Superior temporal gyrus (tissue), 1 donor: ENCODE results near the gene CXCR6.
"Not testable (repeated sequence)": the region's sequence is repeated elsewhere in the genome, so short reads cannot be mapped to it uniquely, and the experiment has no call there.

Experiments
- DNase-seq: peaks from one replicate; pipeline ENCODE4 v3.0.0-alpha.2; 2016; ENCODE audit errors: extremely low spot score

CXCR6 gene

GRCh38 chr3:45987368-45988291 is 44.4 kb downstream of the CXCR6 start:
- peak; percentile 81 for DNase-seq

GRCh38 chr3:45988362-45988761 is 45.1 kb downstream of the CXCR6 start:
- DNase-seq: no peak

GRCh38 chr3:45988804-45989203 is 45.5 kb downstream of the CXCR6 start:
- no peak for DNase-seq

DNA sequence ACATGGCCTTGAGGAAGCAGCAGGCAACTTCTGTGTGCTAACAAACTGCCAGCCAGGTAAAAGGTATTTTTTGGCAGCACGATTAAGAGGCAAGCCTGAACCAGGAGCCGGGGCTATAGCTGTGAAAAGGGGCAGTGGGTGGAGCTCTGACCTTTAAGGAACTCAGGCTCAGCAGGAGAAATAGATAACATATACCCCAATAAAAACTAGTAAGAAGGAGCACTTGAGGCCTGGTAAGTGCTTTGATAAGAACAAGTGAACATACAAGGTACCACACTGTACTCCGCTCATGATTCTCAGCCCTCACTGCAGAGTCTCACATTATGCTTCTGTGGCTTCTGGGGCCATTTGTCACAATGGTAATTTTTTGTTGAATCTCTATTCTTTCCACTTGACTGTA is 46.9 kb downstream of the CXCR6 start:
- DNase-seq: no peak

DNA sequence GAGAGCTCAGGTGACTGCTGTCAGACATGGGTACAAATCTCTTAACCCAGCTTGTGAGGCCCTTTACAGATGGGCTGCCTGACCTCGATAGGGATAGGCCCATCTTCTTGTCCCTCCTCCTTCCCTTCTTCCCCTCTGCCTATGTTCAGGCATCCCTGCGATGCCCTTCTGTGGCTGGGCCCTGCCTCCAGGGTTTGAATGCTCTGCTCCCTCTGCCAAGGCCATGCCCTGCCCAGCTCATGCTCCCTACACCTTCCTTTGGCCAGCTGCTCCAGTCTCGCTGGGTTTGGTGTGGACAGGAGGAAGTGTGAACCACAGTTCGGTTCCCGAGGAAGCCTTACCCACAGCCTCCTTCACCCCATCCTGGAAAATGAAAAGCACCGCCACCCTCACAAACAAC is 48.1 kb downstream of the CXCR6 start:
- no peak for DNase-seq

DNA sequence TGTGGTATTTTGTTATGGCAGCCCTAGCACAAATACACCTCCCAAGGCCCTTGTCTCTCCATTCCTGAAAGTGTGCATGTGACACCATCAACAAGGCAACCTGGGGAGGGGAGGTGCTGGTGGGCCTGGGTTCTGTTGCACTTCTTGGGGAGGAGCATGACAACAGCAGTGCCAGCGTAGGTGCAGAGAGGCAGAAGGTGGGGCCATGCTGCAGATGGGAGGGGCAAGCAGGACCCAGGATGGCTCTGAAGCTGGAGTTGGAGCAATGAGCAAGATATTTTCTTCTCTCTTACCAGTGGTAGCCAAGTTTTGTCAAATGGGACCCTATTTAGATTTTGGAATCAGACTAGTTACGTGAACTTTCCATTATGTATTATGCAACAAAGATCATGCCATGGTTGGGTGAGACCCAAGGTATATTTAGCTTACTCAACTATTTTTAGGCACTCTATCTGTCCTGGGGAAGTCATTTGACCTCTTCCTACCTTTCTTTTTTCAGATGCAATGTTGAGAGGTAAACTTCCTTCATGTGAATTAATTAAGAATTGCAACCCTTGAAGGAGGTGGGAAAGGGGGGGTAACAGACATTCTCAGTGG is 49.0 kb downstream of the CXCR6 start:
- DNase-seq: no peak

GRCh38 chr3:45992821-45993221 is 49.6 kb downstream of the CXCR6 start:
- no peak for DNase-seq

DNA sequence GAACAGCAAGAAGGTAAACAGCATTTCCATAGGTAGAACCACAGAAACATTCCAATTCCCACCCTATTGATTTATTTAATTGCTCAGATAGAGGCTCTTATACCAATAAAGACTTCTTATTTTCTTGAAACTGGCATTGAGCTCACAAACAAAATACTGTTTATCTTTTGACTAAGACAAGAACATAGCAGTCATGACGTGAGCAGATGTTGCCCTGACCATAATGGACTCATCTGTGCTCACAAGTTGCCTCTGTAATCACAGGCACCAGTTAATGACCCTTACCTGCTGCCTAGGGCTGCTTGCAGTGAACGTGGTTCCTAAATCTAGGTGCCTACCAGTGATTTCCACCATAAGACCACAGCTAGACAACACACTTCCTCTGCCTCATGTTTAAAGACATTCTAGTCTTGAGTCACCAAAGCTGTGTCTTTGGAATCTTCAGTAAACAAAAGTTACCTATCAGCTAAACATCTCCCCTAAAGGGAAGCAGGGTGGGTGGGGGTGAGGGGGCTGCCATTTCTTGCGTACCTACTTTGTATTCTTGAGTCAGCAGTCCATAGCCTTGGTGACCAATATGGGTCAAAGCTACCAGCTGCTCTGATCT is 50.3 kb downstream of the CXCR6 start:
- DNase-seq: no peak

DNA sequence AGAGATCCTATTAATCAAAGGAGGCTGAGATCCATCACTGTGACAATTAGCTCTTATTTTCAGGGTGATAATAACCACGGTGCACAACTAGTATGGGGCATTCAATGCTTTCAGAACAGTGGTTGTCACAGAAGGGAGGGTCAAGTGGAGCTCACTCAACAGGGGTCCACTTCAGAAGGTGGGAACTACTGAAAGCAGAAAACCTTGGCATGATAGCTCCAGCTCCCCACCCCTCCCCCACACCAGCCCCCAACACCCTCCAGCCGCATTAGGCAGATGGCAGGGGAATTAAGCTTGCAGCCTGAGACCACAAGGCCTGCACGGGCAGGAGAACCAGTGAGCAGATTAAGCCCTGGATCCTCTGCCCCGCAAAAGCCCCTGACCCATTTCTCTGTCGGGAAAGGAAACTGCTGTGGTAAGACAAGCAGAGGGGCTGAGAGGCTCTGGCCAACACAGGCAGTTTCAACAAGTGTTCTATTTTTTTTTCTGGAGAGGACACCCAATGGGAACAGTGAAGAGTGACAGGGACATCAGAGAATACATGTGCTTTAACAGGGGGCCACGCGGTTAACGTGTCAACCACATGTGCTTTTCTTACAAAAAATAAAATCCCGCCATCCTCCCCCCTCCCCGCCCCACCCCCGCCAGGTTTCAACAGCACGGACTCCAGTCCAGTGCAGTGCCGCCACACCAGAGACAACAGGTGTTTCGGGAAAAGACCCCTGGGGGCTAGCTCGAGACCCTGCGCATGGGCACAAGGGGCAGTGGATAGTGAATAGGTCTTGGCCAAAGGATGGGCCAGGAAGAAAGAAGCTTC is 51.4 kb downstream of the CXCR6 start:
- no peak for DNase-seq

DNA sequence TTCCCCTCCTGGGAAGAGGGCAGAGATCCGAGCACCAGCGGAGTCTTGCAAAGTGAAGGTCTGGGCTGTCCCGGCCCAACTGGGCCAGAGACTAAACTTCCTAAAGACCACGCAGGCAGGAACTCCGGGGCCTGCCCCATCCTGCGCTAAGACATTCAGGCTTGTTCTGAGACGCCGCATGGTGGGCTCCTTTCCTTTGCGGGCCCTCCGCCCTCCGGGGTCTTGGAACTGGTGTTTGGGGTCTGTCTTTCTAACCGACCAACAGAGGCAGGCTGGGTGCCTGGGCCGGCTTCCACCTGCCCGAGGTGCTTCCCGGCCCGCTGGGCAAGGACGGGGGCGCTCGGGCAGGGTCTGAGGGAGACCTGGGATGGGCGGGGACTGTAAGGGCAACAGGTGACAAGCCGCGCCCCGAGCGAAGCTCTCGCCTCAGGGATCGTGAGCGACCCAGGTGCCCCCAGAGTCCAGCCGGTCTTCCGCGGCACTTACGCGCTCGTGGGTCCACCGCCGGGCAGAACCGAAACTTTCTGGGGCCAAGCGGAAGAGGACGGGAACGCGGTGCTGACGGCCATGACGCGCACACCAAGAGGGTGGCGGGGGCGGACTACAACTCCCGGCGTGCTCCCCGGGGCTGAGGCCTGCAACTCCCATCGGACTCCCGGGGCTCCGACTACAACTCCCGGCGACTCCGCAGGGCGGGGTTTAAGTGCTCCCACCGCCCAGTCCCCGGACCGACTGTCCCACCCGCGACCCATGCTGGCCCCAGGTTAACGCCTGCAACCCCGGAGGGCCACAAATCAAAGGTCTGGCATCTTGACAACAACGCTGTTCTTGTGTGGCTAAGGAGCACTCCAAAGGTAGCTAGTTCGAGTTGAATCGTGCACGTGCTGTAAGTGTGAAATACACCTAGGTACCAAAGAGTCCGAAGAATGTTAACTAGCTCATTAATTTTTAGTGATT is 52.2 kb downstream of the CXCR6 start, which contains the start of gene FYCO1:
Gene FYCO1 (minus strand): TSS at position 589 of the 957 bp plus-strand sequence. CDS start 10,914 bp downstream, outside the sequence.
- DNase-seq: peak; percentile 89

GRCh38 chr3:45997499-45997898 is 54.2 kb downstream of the CXCR6 start:
- DNase-seq: not testable (repeated sequence)

- DNase-seq: no peak
Measured at GRCh38 chr3:45997942-45998341, 54.7 kb downstream of the CXCR6 start.
